NCI-H446 treated with DMSO at 0.1 percent for 48 hours (cell line): Measurements from ENCODE around the gene CCDC47.

Source experiments
- DNase-seq: peaks from one replicate; lab custom pipeline; 2025; lab: John Stamatoyannopoulos, UW

The CCDC47 gene

GRCh38 chr17:63783522-63783921 lies 10.1 kb upstream of the CCDC47 start:
- no peak for DNase-seq

GRCh38 chr17:63780928-63781327 lies 7.5 kb upstream of the CCDC47 start:
- no peak for DNase-seq

- DNase-seq = no peak
Observed at GRCh38 chr17:63780507-63780906, 7.1 kb upstream of the CCDC47 start.

GRCh38 chr17:63775420-63775819 lies 2.0 kb upstream of the CCDC47 start:
- DNase-seq = no peak

- DNase-seq = no peak
Observed at GRCh38 chr17:63774969-63775265, 1.5 kb upstream of the CCDC47 start.

- no peak for DNase-seq
Observed at GRCh38 chr17:63774141-63774968, 958 bp upstream of the CCDC47 start, which contains the start of gene DDX42. Gene DDX42 (plus strand): TSS chr17:63774170. CDS start chr17:63787050, 12,880 bp downstream.

- DNase-seq = no peak
Observed at GRCh38 chr17:63772801-63773271, 561 bp downstream of the CCDC47 start.

- DNase-seq = no peak
Observed at GRCh38 chr17:63768433-63768832, 5.0 kb downstream of the CCDC47 start.

GRCh38 chr17:63766754-63767153 lies 6.6 kb downstream of the CCDC47 start:
- no peak for DNase-seq

GRCh38 chr17:63764716-63765115 lies 8.7 kb downstream of the CCDC47 start:
- no peak for DNase-seq

GRCh38 chr17:63762161-63763078 lies 11.0 kb downstream of the CCDC47 start:
- no peak for DNase-seq

GRCh38 chr17:63760771-63761539 lies 12.4 kb downstream of the CCDC47 start:
- no peak for DNase-seq

- DNase-seq = no peak
Observed at GRCh38 chr17:63758428-63758827, 15.0 kb downstream of the CCDC47 start.

- no peak for DNase-seq
Observed at GRCh38 chr17:63754046-63754445, 19.4 kb downstream of the CCDC47 start.

- no peak for DNase-seq
Observed at GRCh38 chr17:63753215-63753614, 20.2 kb downstream of the CCDC47 start.

GRCh38 chr17:63752707-63753106 lies 20.7 kb downstream of the CCDC47 start:
- no peak for DNase-seq

GRCh38 chr17:63751806-63752205 lies 21.6 kb downstream of the CCDC47 start:
- DNase-seq = no peak

- peak; percentile 91 for DNase-seq
Observed at GRCh38 chr17:63741408-63742173, 31.8 kb downstream of the CCDC47 start, which contains the start of gene STRADA. Gene STRADA (minus strand): TSS chr17:63741799. CDS start chr17:63728369, 13,430 bp downstream.

GRCh38 chr17:63741143-63741407 lies 32.3 kb downstream of the CCDC47 start:
- no peak for DNase-seq

GRCh38 chr17:63740464-63741142 lies 32.8 kb downstream of the CCDC47 start:
- no peak for DNase-seq

- no peak for DNase-seq
Observed at GRCh38 chr17:63735691-63736090, 37.7 kb downstream of the CCDC47 start.
